ENCODE measurements around the gene GIGYF2.

Gene GIGYF2

GRCh38 chr2:232889876-232890401 lies 192.8 kb downstream of the GIGYF2 start:
- H3K4me3 ChIP-seq (ENCODE audit: low read length) = no peak overlapping the region
- H3K36me3 ChIP-seq (replicated peaks; ENCODE audit: low read depth, low read length) = no peaks in the 10 kb centered on the region
- no peaks in the 10 kb centered on the region for H4K20me1 ChIP-seq (ENCODE audit: insufficient read depth, low read length)
- H3K9ac ChIP-seq (ENCODE audit: low read length) = no peak overlapping the region
- H3K4me2 ChIP-seq (ENCODE audit: low read length) = no peak overlapping the region
- H3K27ac ChIP-seq (ENCODE audit: low read length) = no peak overlapping the region
- H3K9me3 ChIP-seq (ENCODE audit: insufficient read depth, low read length) = no peaks in the 10 kb centered on the region
- H3K4me1 ChIP-seq (ENCODE audit: low read length) = no peaks in the 10 kb centered on the region
- no peaks in the 10 kb centered on the region for H3K27me3 ChIP-seq (ENCODE audit: low read depth, low read length)
- TF ChIP-seq, protein P1, sequence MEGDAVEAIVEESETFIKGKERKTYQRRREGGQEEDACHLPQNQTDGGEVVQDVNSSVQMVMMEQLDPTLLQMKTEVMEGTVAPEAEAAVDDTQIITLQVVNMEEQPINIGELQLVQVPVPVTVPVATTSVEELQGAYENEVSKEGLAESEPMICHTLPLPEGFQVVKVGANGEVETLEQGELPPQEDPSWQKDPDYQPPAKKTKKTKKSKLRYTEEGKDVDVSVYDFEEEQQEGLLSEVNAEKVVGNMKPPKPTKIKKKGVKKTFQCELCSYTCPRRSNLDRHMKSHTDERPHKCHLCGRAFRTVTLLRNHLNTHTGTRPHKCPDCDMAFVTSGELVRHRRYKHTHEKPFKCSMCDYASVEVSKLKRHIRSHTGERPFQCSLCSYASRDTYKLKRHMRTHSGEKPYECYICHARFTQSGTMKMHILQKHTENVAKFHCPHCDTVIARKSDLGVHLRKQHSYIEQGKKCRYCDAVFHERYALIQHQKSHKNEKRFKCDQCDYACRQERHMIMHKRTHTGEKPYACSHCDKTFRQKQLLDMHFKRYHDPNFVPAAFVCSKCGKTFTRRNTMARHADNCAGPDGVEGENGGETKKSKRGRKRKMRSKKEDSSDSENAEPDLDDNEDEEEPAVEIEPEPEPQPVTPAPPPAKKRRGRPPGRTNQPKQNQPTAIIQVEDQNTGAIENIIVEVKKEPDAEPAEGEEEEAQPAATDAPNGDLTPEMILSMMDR (IDR thresholded peaks at IDR 0.05; ENCODE audit: low read depth, low read length) = no peak
- no peak for TF ChIP-seq EZH2phosphoT487 (IDR thresholded peaks at IDR 0.05; ENCODE audit: low read depth)
- H3K79me2 ChIP-seq (ENCODE audit: low read length) = no peaks in the 10 kb centered on the region
- H2AFZ ChIP-seq (ENCODE audit: low read depth, low read length) = no peak overlapping the region

GRCh38 chr2:232890536-232890895 lies 193.4 kb downstream of the GIGYF2 start:
- peak overlapping the region; percentile 52 for H3K4me2 ChIP-seq (ENCODE audit: low read length)
- no peak overlapping the region for H3K4me3 ChIP-seq (ENCODE audit: low read length)
- no peak overlapping the region for H3K9ac ChIP-seq (ENCODE audit: low read length)
- no peaks in the 10 kb centered on the region for H4K20me1 ChIP-seq (ENCODE audit: insufficient read depth, low read length)
- H3K27me3 ChIP-seq (ENCODE audit: low read depth, low read length) = no peaks in the 10 kb centered on the region
- no peaks in the 10 kb centered on the region for H3K79me2 ChIP-seq (ENCODE audit: low read length)
- no peak for TF ChIP-seq EZH2phosphoT487 (IDR thresholded peaks at IDR 0.05; ENCODE audit: low read depth)
- TF ChIP-seq, protein P1 (IDR thresholded peaks at IDR 0.05; ENCODE audit: low read depth, low read length) = no peak
- no peaks in the 10 kb centered on the region for H3K36me3 ChIP-seq (replicated peaks; ENCODE audit: low read depth, low read length)
- H3K9me3 ChIP-seq (ENCODE audit: insufficient read depth, low read length) = no peaks in the 10 kb centered on the region
- no peaks in the 10 kb centered on the region for H3K4me1 ChIP-seq (ENCODE audit: low read length)
- H2AFZ ChIP-seq (ENCODE audit: low read depth, low read length) = no peak overlapping the region
- no peak overlapping the region for H3K27ac ChIP-seq (ENCODE audit: low read length)

- H3K79me2 ChIP-seq (ENCODE audit: low read length) = no peaks in the 10 kb centered on the region
- no peaks in the 10 kb centered on the region for H3K36me3 ChIP-seq (replicated peaks; ENCODE audit: low read depth, low read length)
- no peak overlapping the region for H3K9ac ChIP-seq (ENCODE audit: low read length)
- no peak overlapping the region for H3K27ac ChIP-seq (ENCODE audit: low read length)
- H3K4me1 ChIP-seq (ENCODE audit: low read length) = no peaks in the 10 kb centered on the region
- H3K4me2 ChIP-seq (ENCODE audit: low read length) = peak overlapping the region; percentile 52
- H3K27me3 ChIP-seq (ENCODE audit: low read depth, low read length) = no peaks in the 10 kb centered on the region
- no peak for TF ChIP-seq EZH2phosphoT487 (IDR thresholded peaks at IDR 0.05; ENCODE audit: low read depth)
- TF ChIP-seq, protein P1 (IDR thresholded peaks at IDR 0.05; ENCODE audit: low read depth, low read length) = no peak
- H4K20me1 ChIP-seq (ENCODE audit: insufficient read depth, low read length) = no peaks in the 10 kb centered on the region
- H3K4me3 ChIP-seq (ENCODE audit: low read length) = peak overlapping the region; percentile 63
- H3K9me3 ChIP-seq (ENCODE audit: insufficient read depth, low read length) = no peaks in the 10 kb centered on the region
- H2AFZ ChIP-seq (ENCODE audit: low read depth, low read length) = no peak overlapping the region
Observed at GRCh38 chr2:232890896-232891601, 193.9 kb downstream of the GIGYF2 start.

GRCh38 chr2:232891621-232892071 lies 194.5 kb downstream of the GIGYF2 start:
- H3K27me3 ChIP-seq (ENCODE audit: low read depth, low read length) = no peaks in the 10 kb centered on the region
- peak overlapping the region; percentile 52 for H3K4me2 ChIP-seq (ENCODE audit: low read length)
- no peaks in the 10 kb centered on the region for H3K36me3 ChIP-seq (replicated peaks; ENCODE audit: low read depth, low read length)
- H2AFZ ChIP-seq (ENCODE audit: low read depth, low read length) = no peak overlapping the region
- H3K4me1 ChIP-seq (ENCODE audit: low read length) = no peaks in the 10 kb centered on the region
- no peaks in the 10 kb centered on the region for H3K79me2 ChIP-seq (ENCODE audit: low read length)
- TF ChIP-seq, protein P1 (IDR thresholded peaks at IDR 0.05; ENCODE audit: low read depth, low read length) = no peak
- TF ChIP-seq EZH2phosphoT487 (IDR thresholded peaks at IDR 0.05; ENCODE audit: low read depth) = no peak
- no peak overlapping the region for H3K4me3 ChIP-seq (ENCODE audit: low read length)
- H3K9ac ChIP-seq (ENCODE audit: low read length) = no peak overlapping the region
- H3K27ac ChIP-seq (ENCODE audit: low read length) = no peak overlapping the region
- H3K9me3 ChIP-seq (ENCODE audit: insufficient read depth, low read length) = no peaks in the 10 kb centered on the region
- no peaks in the 10 kb centered on the region for H4K20me1 ChIP-seq (ENCODE audit: insufficient read depth, low read length)

Measured in OCI-LY3 (cell line).